ENCODE measurements around the gene FARP2. TPM values are rescaled to one million over a fixed set of nuclear protein-coding genes. Genes with fewer than 3 reads are reported as not detected.
"Not testable (repeated sequence)": the region's sequence is repeated elsewhere in the genome, so short reads cannot be mapped to it uniquely, and the experiment has no call there.

FARP2 gene
- 30.5 TPM for polyA plus RNA-seq (ENCODE audit: insufficient read length)

DNA sequence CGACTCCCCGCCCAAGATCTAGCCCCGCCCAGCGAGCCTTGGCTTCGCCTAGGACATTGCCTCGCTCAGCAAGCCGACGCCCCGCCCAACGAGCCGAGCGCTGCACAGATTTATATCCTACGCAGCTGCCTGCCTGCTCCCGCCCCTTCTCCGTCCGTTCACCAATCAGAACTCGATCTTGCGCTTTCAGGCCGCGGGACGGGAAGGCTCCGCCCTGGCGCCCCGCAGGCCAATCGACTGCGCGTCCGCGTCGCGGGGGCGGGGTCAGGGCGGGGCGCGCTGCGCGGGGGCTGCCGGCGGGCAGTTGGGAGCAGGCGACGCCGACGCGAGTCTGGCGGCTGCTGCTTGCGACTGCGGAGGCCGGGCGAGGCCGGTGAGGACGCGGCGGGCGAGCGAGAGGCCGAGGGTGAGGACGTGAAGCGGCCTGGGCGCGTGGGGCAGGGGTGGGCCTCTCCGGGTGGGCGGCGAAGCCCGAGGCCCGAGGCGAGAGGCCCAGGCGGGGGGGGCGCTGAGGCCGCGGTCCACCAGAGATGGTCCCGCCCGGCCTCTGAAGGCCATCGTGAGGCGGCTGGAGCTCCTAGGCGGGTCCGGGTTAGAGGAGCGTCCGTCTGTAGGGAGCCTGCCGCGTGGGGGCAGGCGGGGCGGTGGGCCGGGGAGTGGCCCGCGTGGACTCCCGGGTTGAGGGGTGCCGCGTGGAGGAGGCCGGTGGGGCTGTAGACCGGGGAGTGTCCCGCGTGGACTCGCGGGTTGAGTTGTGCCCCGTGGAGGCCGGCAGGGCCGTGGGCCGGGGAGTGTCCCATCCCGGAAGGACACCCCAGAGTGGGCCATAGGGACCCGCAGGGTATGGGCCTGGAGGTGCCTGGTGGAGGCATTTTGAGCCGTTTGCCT lies at the start of gene FARP2:
FARP2 (plus strand) TSS at position 303 of the 888 bp plus-strand sequence. CDS start 16,823 bp downstream, outside the sequence.
- peak; percentile 95 for DNase-seq (ENCODE audit: low read depth)

DNA sequence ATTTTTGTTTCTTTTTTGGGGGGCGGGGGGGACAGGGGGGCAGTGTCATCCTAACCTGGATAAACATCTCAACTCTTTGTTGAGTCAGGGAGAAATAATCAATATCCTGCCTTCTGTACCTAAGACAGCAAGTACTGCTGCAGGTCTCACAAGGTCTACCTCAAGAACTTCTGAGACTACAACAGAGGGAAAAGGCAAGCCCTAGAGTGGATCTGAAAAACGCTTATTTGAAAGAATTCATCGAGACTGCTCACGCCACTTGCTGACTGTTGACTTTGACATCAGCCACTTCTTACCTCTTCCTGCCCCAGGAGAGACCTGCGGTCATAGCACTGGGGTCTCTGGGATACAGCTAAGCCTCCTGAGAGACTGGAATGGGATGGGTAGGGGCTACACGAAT lies 49.0 kb upstream of the FARP2 start:
- DNase-seq (ENCODE audit: low read depth), result no peak

DNA sequence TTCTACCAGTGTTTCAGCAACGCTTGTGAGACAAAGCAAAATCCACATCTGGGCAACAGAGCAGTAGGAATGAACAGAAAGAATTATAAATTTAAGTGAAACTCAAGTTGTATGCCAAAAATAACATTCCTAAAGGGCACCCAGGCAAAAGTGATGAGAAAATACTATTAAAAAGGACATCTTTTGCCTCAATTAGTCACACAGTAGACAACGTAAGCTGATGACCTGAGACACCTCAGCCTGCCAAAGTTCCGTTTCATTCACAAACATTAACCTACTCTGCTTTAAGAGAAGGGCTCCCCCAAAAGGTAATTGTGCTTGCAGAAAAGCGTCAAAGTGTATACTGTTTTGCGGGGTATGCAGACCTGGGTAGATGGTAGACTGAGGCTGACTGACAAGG lies 47.8 kb upstream of the FARP2 start:
- DNase-seq (ENCODE audit: low read depth), result no peak

- no peak for DNase-seq (ENCODE audit: low read depth)
These were observed 47.1 kb upstream of the FARP2 start for GRCh38 chr2:241308832-241309500.

- DNase-seq (ENCODE audit: low read depth), result no peak
These were observed 46.4 kb upstream of the FARP2 start for GRCh38 chr2:241309684-241310117.

- DNase-seq (ENCODE audit: low read depth), result no peak
These were observed 45.0 kb upstream of the FARP2 start for GRCh38 chr2:241310917-241311566.

DNA sequence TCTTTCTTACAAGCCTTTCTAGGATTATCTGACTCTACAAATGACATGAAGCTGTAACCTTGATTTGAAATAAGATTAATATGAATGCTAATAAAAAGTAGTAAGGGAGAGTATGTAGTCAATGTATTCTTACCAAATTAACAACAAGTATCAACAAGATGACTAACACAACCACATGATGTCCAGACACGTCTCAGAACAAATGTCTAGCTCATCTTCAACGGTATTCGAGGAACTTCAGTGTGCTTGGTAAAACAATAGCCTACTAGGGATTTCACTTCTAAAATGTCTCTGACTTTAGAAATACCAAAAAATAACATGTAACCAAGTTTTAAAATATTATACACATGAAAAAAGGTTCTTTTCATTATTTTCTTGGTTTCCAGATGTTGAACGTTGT lies 44.0 kb upstream of the FARP2 start:
- no peak for DNase-seq (ENCODE audit: low read depth)

GRCh38 chr2:241313543-241314095 lies 42.5 kb upstream of the FARP2 start:
- DNase-seq (ENCODE audit: low read depth), result no peak

DNA sequence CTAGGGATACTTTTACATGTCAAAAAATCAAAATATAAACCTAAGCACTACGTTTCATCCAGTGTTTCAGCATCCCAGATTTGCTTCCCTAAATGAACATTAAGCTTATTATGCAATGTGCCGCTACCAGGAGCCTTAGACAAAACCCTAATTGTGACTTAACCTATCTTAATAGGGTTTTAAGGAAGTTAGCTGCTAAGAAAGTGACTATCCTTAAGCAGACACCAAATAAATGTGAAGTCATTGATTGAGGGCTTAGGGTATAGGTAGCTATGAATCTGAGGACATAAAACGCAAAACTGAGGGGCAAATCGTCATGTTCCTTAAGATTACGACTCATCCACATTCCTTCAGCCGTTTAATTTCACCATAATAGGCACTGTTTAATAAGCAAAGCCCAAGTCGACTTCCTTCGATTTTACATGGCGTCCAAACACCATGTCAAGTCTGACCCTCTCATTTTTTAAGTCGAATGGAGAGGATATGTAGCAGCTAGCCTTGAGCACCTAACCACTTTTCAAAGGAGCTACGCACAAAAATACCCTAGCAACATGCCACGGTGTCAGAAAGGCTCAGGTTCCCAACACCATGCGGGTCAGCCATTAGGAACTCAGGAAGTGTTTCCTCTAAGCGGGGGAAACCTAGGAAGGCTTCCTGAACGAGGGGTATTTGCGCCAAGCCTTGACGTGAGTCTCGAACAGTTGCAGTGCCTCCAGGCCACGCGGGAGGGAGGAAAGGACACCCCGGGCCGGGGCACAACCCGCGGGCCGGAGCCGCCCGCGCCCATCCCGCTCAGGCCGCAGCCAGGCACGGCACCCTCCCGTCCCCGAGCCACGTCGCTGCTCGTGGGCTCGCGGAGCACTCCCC lies 41.6 kb upstream of the FARP2 start:
- no peak for DNase-seq (ENCODE audit: low read depth)

GRCh38 chr2:241315093-241315878 lies 40.8 kb upstream of the FARP2 start, which contains the start of gene HDLBP:
HDLBP (minus strand) TSS chr2:241315672; CDS start chr2:241266869, 48,803 bp downstream.
- DNase-seq (ENCODE audit: low read depth), result peak; percentile 95

- no peak for DNase-seq (ENCODE audit: low read depth)
These were observed 40.0 kb upstream of the FARP2 start, which contains the start of gene SEPTIN2 for GRCh38 chr2:241315879-241316631. SEPTIN2 (plus strand) TSS chr2:241315925; CDS start chr2:241324233, 8,308 bp downstream.

GRCh38 chr2:241316825-241317224 lies 39.3 kb upstream of the FARP2 start:
- DNase-seq (ENCODE audit: low read depth), result no peak

DNA sequence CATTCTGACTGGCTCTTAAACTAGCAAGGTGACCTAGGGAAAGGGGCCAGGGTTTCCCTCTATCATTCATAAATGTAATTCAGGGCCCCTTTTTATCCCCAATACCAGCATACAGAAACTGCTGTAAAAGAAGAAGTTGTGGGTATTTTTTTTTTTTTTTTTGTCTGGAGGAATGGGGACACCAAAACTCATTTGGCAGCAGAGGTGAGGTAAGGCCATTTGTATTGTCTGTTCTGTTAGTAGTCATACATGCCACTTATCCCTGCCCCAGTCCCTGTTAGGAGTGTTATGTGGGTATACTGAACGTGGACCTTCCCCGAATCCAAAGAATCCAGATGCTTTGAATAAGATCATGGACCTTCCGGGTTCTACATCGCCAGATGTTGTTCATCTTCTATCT lies 38.7 kb upstream of the FARP2 start:
- no peak for DNase-seq (ENCODE audit: low read depth)

DNA sequence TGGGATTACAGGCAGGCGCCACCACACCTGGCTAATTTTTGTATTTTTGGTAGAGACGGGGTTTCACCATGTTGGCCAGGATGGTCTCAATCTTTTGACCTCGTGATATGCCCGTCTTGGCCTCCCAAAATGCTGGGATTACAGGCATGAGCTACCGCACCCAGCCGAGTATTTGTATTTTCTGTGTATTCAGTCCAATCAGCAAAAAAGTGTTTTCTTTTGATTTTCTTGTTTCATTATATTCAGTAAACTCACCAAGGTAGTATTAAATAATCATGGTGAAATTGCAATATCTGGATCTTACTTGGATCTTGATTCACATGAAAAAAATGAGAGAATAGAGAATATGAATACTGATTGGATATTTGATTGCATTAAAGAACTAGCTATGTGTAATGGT lies 37.3 kb upstream of the FARP2 start:
- not testable (repeated sequence) for DNase-seq (ENCODE audit: low read depth)

DNA sequence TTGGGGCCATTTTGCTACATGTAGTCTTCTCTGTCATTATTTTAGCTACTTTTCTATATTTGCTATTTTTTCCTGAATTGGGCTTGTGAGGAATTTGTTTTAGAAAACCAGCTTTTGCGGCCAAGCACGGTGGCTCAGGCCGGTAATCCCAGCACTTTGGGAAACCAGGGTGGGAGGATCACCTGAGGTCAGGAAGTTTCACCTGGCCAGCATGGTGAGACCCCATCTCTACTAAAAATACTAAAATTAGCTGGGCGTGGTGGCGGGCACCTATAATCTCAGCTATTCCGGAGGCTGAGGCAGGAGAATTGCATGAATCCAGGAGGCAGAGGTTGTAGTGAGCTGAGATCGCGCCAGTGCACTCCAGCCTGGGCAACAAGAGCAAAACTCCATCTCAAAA lies 35.7 kb upstream of the FARP2 start:
- DNase-seq (ENCODE audit: low read depth), result no peak

DNA sequence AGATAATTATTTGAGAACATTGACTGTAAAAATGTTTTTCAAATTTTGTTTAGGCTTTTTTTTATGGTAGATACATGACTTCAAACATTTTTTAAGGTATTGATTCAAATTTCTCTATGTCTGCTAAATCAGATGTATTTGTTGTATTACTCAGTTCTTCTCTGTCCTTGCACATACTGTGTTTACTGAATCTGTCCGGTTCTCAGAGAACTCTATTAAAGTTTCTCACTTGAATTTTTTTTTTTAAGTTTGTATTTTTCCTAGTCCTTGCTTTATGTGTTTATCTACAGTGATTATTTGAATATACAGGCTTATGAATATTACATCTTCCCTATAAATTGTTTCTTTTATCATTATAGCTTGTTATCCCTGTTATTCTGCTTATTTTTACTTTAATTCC lies 35.1 kb upstream of the FARP2 start:
- no peak for DNase-seq (ENCODE audit: low read depth)

GRCh38 chr2:241321886-241322285 lies 34.2 kb upstream of the FARP2 start:
- peak; percentile 43 for DNase-seq (ENCODE audit: low read depth)

GRCh38 chr2:241323778-241324177 lies 32.3 kb upstream of the FARP2 start:
- DNase-seq (ENCODE audit: low read depth), result no peak

GRCh38 chr2:241324775-241325174 lies 31.3 kb upstream of the FARP2 start:
- DNase-seq (ENCODE audit: low read depth), result no peak

Measured in forelimb muscle (tissue), 1 donor.